ENCODE data around the gene GNPNAT1. TPM values are rescaled to one million over a fixed set of nuclear protein-coding genes. Genes with fewer than 3 reads are reported as not detected.
A peak's percentile ranks its signal among the peaks of the same experiment; 100 is the strongest.

The GNPNAT1 gene
- total and polyA plus RNA-seq, 9 of the 15 experiments (the other 6 are each of a cell fraction or from before 2014, with no cell fraction given): 15.8 to 27.7 (median 25.3) TPM

DNA sequence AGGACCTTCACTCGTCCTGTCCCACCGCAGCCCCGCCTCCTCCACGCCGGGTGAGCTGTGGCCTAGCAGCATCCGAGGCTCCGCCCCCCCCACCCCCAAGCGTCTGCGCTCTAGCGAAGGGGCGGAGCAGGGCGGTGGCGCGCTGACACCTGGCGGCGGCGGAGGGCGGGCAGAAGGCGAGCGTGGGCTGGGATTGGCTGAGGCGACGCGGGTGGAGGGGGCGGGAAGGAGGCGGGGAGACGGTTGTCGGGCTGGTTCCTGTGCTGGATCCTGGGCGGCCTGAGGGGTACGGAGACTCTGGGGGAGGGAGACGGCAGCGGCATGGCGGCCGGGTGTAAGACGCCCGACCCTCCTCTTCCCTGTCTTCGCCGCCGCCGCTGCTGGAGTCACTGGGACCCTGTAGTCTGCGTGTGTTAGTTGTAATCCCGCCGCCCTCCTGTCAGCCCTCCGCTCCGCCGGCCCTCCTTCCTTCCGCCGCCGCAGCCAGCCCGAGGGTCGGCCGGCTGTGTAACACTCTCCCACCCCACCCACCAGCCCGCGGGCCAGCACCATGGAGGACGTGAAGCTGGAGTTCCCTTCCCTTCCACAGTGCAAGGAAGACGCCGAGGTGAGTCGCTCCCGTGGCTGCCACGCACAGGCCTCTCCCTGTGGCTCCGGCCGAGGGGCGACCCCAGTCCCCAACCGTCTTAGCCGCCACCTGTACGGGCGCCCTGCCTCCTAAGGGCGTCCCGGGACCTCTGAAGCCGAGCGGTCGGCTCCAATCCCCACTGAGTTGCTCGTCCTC is 61.3 kb downstream of the GNPNAT1 start, which contains the start of gene STYX (continued):
- TF ChIP-seq MNT (conservative IDR thresholded peaks at IDR 0.05) (peak; percentile 51 to 56; a peak in 3 of 4 replicates), ILF3 (IDR thresholded peaks at IDR 0.05; ENCODE audit: borderline replicate concordance) (no peak), PHF8 (IDR thresholded peaks at IDR 0.05; ENCODE audit: borderline replicate concordance, low read length) (peak; percentile 86; the same call in 1 of the 2 replicates), BRD4 (IDR thresholded peaks at IDR 0.05) (no peak), MXI1 (IDR thresholded peaks at IDR 0.05; ENCODE audit: low read depth, low read length) (no peak), MIER1 (IDR thresholded peaks at IDR 0.05; ENCODE audit: low read depth) (no peak), STAG1 (CRISPR knock-in tag; IDR thresholded peaks at IDR 0.05; ENCODE audit: borderline replicate concordance) (no peak), CCNT2 (IDR thresholded peaks at IDR 0.05; ENCODE audit: borderline replicate concordance, extremely low read depth, insufficient read length, low read depth, low read length) (peak; percentile 73), ZNF740 (CRISPR knock-in tag; IDR thresholded peaks at IDR 0.05) (peak; percentile 87), ZNF740 (tag; IDR thresholded peaks at IDR 0.05) (0 out of 4 replicates have a peak, but pooled peaks of 1 of the 2 experiments have one; percentile 64), RFX7 (CRISPR knock-in tag; IDR thresholded peaks at IDR 0.05) (no peak), ZNF274 (IDR thresholded peaks at IDR 0.05; ENCODE audit: borderline replicate concordance, low read depth, low read length) (no peak), NFIC (IDR thresholded peaks at IDR 0.05) (no peak), POLR2A (conservative IDR thresholded peaks at IDR 0.05) (peak; percentile 86), ZNF583 (CRISPR knock-in tag; IDR thresholded peaks at IDR 0.05) (no peak), ZNF12 (CRISPR knock-in tag; IDR thresholded peaks at IDR 0.05) (no peak), MEIS2 (IDR thresholded peaks at IDR 0.05; ENCODE audit: partially characterized antibody) (peak; percentile 27), ZC3H11A (IDR thresholded peaks at IDR 0.05; ENCODE audit: low read depth, low read length) (no peak), SNRNP70 (optimal IDR thresholded peaks at IDR 0.05; ENCODE audit: low read depth, low read length) (no peak), ZNF143 (CRISPR knock-in tag; IDR thresholded peaks at IDR 0.05) (no peak)
- TF ChIP-seq, protein P1, sequence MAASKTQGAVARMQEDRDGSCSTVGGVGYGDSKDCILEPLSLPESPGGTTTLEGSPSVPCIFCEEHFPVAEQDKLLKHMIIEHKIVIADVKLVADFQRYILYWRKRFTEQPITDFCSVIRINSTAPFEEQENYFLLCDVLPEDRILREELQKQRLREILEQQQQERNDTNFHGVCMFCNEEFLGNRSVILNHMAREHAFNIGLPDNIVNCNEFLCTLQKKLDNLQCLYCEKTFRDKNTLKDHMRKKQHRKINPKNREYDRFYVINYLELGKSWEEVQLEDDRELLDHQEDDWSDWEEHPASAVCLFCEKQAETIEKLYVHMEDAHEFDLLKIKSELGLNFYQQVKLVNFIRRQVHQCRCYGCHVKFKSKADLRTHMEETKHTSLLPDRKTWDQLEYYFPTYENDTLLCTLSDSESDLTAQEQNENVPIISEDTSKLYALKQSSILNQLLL (CRISPR knock-in tag; IDR thresholded peaks at IDR 0.05; ENCODE audit: borderline replicate concordance): no peak
- TF ChIP-seq, protein P2, sequence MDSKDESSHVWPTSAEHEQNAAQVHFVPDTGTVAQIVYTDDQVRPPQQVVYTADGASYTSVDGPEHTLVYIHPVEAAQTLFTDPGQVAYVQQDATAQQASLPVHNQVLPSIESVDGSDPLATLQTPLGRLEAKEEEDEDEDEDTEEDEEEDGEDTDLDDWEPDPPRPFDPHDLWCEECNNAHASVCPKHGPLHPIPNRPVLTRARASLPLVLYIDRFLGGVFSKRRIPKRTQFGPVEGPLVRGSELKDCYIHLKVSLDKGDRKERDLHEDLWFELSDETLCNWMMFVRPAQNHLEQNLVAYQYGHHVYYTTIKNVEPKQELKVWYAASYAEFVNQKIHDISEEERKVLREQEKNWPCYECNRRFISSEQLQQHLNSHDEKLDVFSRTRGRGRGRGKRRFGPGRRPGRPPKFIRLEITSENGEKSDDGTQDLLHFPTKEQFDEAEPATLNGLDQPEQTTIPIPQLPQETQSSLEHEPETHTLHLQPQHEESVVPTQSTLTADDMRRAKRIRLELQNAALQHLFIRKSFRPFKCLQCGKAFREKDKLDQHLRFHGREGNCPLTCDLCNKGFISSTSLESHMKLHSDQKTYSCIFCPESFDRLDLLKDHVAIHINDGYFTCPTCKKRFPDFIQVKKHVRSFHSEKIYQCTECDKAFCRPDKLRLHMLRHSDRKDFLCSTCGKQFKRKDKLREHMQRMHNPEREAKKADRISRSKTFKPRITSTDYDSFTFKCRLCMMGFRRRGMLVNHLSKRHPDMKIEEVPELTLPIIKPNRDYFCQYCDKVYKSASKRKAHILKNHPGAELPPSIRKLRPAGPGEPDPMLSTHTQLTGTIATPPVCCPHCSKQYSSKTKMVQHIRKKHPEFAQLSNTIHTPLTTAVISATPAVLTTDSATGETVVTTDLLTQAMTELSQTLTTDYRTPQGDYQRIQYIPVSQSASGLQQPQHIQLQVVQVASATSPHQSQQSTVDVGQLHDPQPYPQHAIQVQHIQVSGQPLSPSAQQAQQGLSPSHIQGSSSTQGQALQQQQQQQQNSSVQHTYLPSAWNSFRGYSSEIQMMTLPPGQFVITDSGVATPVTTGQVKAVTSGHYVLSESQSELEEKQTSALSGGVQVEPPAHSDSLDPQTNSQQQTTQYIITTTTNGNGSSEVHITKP (IDR thresholded peaks at IDR 0.05; ENCODE audit: partially characterized antibody): no peak
